HG02938 (cell line): Measurements from ENCODE around the gene UGT1A10.

Experiments
- ATAC-seq: cut with Tn5 transposase; IDR thresholded peaks from one replicate; pipeline ENCODE4 v1.9.1; 2021; ENCODE audit warnings: mild to moderate bottlenecking, moderate library complexity; ENCODE audit not compliant: unreplicated experiment

UGT1A10 gene

GRCh38 chr2:233819884-233820773, 183.9 kb downstream of the UGT1A10 start:
- ATAC-seq: no peak

- no peak for ATAC-seq
Observed at GRCh38 chr2:233820774-233821105, 184.5 kb downstream of the UGT1A10 start.

GRCh38 chr2:233821196-233821595, 184.9 kb downstream of the UGT1A10 start:
- ATAC-seq: no peak

GRCh38 chr2:233821709-233822100, 185.5 kb downstream of the UGT1A10 start:
- ATAC-seq: no peak

GRCh38 chr2:233822101-233822771, 186.0 kb downstream of the UGT1A10 start:
- no peak for ATAC-seq
